ENCODE data around the gene CARD9. TPM values are rescaled to one million over a fixed set of nuclear protein-coding genes. Genes with fewer than 3 reads are reported as not detected.

CARD9 gene
- total and polyA plus RNA-seq, 2 experiments from 2014 or later = 0.11 to 0.60 TPM

DNA sequence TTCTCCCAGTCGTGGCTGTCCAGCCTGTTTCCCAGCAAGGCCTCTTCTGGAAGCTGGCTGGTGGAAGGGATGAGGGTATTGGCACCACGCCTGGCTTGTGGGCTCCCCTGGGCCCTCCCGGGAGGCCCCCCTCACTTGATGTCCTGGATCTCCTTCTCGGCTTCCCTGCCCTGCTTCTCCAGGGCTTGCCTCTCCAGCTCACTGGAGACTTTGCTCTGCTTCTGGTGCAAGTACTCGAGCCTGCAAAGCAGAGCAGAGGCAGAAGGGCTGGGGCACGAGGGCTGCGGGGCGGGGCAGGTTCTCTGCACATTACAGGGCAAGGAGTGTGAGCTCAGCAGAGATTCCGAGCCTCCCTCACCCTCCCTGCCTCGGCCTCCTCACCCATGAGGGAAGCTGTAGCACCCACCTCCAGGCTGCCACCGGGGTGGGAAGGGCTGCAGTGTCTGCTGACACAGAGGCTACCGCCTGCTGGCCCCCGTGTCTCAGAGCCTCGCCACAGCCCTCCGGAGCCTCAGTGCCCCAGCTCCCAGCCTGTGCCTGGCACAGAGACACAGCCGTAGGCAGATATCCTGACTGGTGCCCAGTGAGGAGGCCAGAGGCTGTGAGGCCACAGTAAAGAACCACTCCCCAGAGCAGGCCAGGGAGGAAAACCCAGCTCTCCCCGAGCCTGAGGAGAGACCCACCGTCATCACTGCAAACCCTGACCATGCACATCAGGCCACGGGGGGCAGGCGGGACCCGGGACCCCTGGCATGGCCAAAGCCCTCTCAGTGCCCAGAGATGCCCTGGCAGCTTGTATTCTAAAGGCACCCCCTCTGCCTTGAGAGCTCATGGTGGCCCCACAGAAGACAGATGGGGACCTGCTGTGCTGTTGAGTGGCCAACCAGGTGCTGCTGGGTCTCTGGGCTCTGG, 19.3 kb upstream of the CARD9 start:
- no peak overlapping the region for H3K9ac ChIP-seq
- no peaks in the 10 kb centered on the region for H3K27me3 ChIP-seq (replicated peaks; ENCODE audit: insufficient read depth)
- 86 to 89% methylated on average over 15 to 17 of the region's 21 CpGs for WGBS, 2 experiments (ENCODE audit: low coverage in 1 of 2, low lambda C conversion rate in 2 of 2, missing lambda C conversion rate in 2 of 2)
- no peak for TF ChIP-seq EZH2 (IDR thresholded peaks at IDR 0.05; ENCODE audit: insufficient read depth, poor library complexity, severe bottlenecking)
- no peak for TF ChIP-seq EZH2phosphoT487 (IDR thresholded peaks at IDR 0.05; ENCODE audit: insufficient read depth, low read depth)
- no peak overlapping the region for H3K27ac ChIP-seq
- no peak for DNase-seq
- H3K4me1 ChIP-seq (ENCODE audit: insufficient read depth) = no peaks in the 10 kb centered on the region
- H4K20me1 ChIP-seq (ENCODE audit: insufficient read depth) = no peaks in the 10 kb centered on the region
- no peaks in the 10 kb centered on the region for H3K9me3 ChIP-seq (ENCODE audit: low read depth)
- H3K79me2 ChIP-seq (ENCODE audit: insufficient read depth) = peaks cover 21% of the 10 kb centered on the region
- H3K4me2 ChIP-seq (ENCODE audit: unreplicated experiment) = no peak overlapping the region
- no peaks in the 10 kb centered on the region for H3F3A ChIP-seq (ENCODE audit: insufficient read depth)
- peaks cover 14% of the 10 kb centered on the region; the same call in 1 of the 2 replicates for H3K36me3 ChIP-seq (ENCODE audit: low read depth)
- no peak overlapping the region for H2AFZ ChIP-seq
- in situ Hi-C loops (cut with MboI) = no loop called here
- H3K9me2 ChIP-seq (ENCODE audit: insufficient read depth) = no peaks in the 10 kb centered on the region
- H3K4me3 ChIP-seq = no peak overlapping the region

DNA sequence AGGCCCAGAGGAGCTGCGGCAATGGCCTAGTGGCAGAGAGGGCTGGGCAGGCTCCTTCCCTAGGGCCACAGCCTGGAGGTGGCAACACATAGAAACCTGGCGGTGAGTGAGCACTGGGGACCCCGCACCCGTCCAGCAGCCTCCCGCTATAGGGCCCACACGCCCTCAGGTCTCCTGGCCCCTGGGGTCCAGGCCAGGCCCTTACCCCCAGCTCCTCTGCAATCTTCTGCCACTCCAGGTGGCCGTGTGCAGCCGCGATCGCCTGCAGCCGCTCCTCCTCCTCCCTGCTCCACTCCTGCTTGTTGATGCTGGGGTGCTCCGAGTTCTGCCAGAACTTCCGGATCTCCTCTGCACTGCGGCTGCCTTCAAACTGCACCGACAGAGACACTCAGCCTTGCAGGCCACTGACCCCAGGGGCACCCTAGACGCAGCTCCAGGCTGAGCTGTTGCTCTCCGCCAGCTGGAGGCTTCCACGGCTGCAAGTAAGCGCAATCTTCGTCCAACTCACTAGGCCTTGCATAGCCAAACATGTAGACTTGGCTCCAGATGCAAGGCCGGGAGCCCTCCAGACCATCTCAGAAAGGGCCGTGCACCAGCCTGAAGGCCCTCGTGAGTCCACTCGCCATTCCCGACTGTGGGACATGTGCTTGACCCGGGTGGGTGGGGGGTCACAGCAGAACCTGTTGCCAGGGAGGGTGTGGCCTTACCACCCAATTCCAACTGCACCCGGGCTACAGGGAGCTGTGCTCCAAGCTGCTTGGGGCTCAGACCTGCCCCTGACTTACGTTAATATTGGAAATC, 18.5 kb upstream of the CARD9 start:
- Histone ChIP-seq H3K4me2 (ENCODE audit: unreplicated experiment) (no peak overlapping the region), H3K9me2 (ENCODE audit: insufficient read depth) (no peaks in the 10 kb centered on the region), H3K4me3 (no peak overlapping the region), H3K27me3 (replicated peaks; ENCODE audit: insufficient read depth) (no peaks in the 10 kb centered on the region), H3K79me2 (ENCODE audit: insufficient read depth) (peaks cover 16% of the 10 kb centered on the region), H2AFZ (no peak overlapping the region), H3F3A (ENCODE audit: insufficient read depth) (no peaks in the 10 kb centered on the region), H3K9ac (no peak overlapping the region), H3K4me1 (ENCODE audit: insufficient read depth) (no peaks in the 10 kb centered on the region), H3K9me3 (ENCODE audit: low read depth) (no peaks in the 10 kb centered on the region), H4K20me1 (ENCODE audit: insufficient read depth) (no peaks in the 10 kb centered on the region), H3K36me3 (ENCODE audit: low read depth) (peaks cover 14% of the 10 kb centered on the region; the same call in 1 of the 2 replicates), H3K27ac (no peak overlapping the region)
- DNase-seq = no peak
- WGBS, 2 experiments (ENCODE audit: low coverage in 1 of 2, low lambda C conversion rate in 2 of 2, missing lambda C conversion rate in 2 of 2) = 87 to 88% methylated on average over 25 to 27 of the region's 28 CpGs
- in situ Hi-C loops (cut with MboI) = no loop called here
- TF ChIP-seq EZH2phosphoT487 (IDR thresholded peaks at IDR 0.05; ENCODE audit: insufficient read depth, low read depth) (no peak), EZH2 (IDR thresholded peaks at IDR 0.05; ENCODE audit: insufficient read depth, poor library complexity, severe bottlenecking) (no peak)

DNA sequence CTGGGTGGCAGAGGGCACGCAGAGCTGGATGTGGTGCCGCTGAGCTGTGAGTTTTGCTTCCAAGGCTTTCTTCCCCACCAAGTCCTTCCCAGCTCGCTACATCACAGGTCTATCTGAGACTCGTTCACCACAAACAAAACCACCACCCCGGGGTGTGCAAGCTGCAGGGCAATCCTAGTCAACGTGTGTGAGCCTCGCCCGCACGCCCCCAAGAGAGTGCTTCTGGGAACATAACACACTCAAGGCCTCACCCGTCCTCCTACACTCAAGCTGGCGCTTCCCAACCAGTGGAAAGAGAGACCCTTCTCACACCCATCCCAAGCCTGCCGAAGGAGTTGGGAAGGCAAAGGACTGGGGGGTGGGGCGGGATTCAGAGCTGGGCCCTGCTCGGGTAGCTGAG, 15.9 kb upstream of the CARD9 start:
- Histone ChIP-seq H3K4me3 (no peak overlapping the region), H3K4me1 (ENCODE audit: insufficient read depth) (no peaks in the 10 kb centered on the region), H3K27ac (no peak overlapping the region), H3K27me3 (replicated peaks; ENCODE audit: insufficient read depth) (no peaks in the 10 kb centered on the region), H3K9ac (no peak overlapping the region), H3K79me2 (ENCODE audit: insufficient read depth) (no peaks in the 10 kb centered on the region), H3K9me2 (ENCODE audit: insufficient read depth) (no peaks in the 10 kb centered on the region), H2AFZ (no peak overlapping the region), H3K4me2 (ENCODE audit: unreplicated experiment) (no peak overlapping the region), H3K9me3 (ENCODE audit: low read depth) (no peaks in the 10 kb centered on the region), H3K36me3 (ENCODE audit: low read depth) (peaks cover 23% of the 10 kb centered on the region; the same call in 1 of the 2 replicates), H3F3A (ENCODE audit: insufficient read depth) (no peaks in the 10 kb centered on the region), H4K20me1 (ENCODE audit: insufficient read depth) (no peaks in the 10 kb centered on the region)
- DNase-seq = no peak
- in situ Hi-C loops (cut with MboI) = no loop called here
- TF ChIP-seq EZH2phosphoT487 (IDR thresholded peaks at IDR 0.05; ENCODE audit: insufficient read depth, low read depth) (no peak), EZH2 (IDR thresholded peaks at IDR 0.05; ENCODE audit: insufficient read depth, poor library complexity, severe bottlenecking) (no peak)
- 89 to 90% methylated on average over 13 to 14 of the region's 14 CpGs for WGBS, 2 experiments (ENCODE audit: low coverage in 1 of 2, low lambda C conversion rate in 2 of 2, missing lambda C conversion rate in 2 of 2)

DNA sequence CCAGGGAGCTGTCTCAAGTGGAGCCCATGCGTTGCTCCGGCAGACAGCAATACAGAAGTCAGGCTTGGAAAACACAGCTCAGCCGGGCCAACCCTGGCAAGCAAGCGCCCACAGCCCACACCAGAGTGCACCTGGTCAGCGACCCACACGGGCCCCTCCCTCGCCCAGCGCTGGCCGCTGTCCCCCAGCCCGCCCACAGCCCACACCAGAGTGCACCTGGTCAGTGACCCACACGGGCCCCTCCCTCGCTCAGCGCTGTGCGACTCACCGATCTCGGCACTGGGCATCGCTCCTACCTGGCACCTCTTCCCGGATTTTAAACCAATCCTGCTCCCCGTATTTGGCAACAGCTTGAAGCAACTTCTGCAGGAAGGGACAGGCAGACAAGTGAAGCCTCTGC, 13.7 kb upstream of the CARD9 start:
- H4K20me1 ChIP-seq (ENCODE audit: insufficient read depth) = no peaks in the 10 kb centered on the region
- no peaks in the 10 kb centered on the region for H3K9me2 ChIP-seq (ENCODE audit: insufficient read depth)
- H3K27me3 ChIP-seq (replicated peaks; ENCODE audit: insufficient read depth) = no peaks in the 10 kb centered on the region
- no peak for TF ChIP-seq EZH2 (IDR thresholded peaks at IDR 0.05; ENCODE audit: insufficient read depth, poor library complexity, severe bottlenecking)
- no peak for TF ChIP-seq EZH2phosphoT487 (IDR thresholded peaks at IDR 0.05; ENCODE audit: insufficient read depth, low read depth)
- H3K79me2 ChIP-seq (ENCODE audit: insufficient read depth) = no peaks in the 10 kb centered on the region
- in situ Hi-C loops (cut with MboI) = no loop called here
- no peaks in the 10 kb centered on the region for H3K4me1 ChIP-seq (ENCODE audit: insufficient read depth)
- H3F3A ChIP-seq (ENCODE audit: insufficient read depth) = no peaks in the 10 kb centered on the region
- H2AFZ ChIP-seq = no peak overlapping the region
- no peak overlapping the region for H3K27ac ChIP-seq
- H3K4me2 ChIP-seq (ENCODE audit: unreplicated experiment) = no peak overlapping the region
- no peak for DNase-seq
- H3K9ac ChIP-seq = no peak overlapping the region
- WGBS, 2 experiments (ENCODE audit: low coverage in 1 of 2, low lambda C conversion rate in 2 of 2, missing lambda C conversion rate in 2 of 2) = 98 to 99% methylated on average over 11 to 18 of the region's 19 CpGs
- H3K36me3 ChIP-seq (ENCODE audit: low read depth) = peaks cover 23% of the 10 kb centered on the region; the same call in 1 of the 2 replicates
- H3K4me3 ChIP-seq = no peak overlapping the region
- no peaks in the 10 kb centered on the region for H3K9me3 ChIP-seq (ENCODE audit: low read depth)
